ENCODE measurements around the gene CDC34. TPM values are rescaled to one million over a fixed set of nuclear protein-coding genes. Genes with fewer than 3 reads are reported as not detected.

The CDC34 gene
- total and polyA plus RNA-seq, 3 donors from 2014 or later = 149 to 249 (median 205) TPM

DNA sequence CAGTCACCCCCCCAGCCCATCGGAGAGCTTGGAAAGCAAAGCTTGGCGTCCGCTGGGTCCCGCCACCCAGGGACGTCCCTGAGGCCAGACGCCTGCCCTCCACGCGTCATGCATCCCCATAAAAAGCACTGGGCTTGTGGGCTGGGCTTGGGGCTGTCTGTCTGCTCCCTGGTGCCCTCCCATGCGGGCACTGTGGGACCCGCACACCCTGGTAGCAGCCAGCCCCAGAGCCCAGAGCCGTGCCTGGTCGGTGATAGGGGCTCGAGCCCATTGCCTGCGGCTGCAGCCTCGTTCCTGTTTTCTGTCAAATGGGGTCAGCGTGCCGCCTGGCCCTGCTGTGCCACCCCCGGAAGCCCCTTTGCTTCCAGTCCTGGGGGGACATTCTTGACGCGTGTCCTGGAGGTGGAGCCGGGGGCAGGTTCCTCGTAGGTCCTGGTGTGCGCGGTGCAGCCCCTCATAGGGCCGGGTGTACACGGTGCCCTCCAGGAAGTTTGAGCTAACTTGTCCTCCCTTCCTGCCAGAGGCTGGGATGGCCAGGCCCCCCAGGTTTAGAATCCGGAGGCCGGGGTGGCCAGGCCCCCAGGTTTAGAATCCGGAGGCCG is 8.0 kb downstream of the CDC34 start:
- Histone ChIP-seq H3K4me1 (no peaks in the 10 kb centered on the region), H3K27ac (no peak overlapping the region), H3K4me3 (no peak overlapping the region), H3K9me3 (no peaks in the 10 kb centered on the region), H3K36me3 (ENCODE audit: low read depth, missing control alignments) (no peaks in the 10 kb centered on the region), H3K27me3 (no peaks in the 10 kb centered on the region)
- no peak for DNase-seq
- 87 to 92% methylated on average over 12 to 30 of the region's 30 CpGs for whole genome bisulfite sequencing, 2 donors
- intact Hi-C loops (cut with DNase I; ENCODE audit: low total_unique reads) = no loop called here
- TF ChIP-seq POLR2A (IDR thresholded peaks at IDR 0.05) = no peak
- TF ChIP-seq, protein P1, sequence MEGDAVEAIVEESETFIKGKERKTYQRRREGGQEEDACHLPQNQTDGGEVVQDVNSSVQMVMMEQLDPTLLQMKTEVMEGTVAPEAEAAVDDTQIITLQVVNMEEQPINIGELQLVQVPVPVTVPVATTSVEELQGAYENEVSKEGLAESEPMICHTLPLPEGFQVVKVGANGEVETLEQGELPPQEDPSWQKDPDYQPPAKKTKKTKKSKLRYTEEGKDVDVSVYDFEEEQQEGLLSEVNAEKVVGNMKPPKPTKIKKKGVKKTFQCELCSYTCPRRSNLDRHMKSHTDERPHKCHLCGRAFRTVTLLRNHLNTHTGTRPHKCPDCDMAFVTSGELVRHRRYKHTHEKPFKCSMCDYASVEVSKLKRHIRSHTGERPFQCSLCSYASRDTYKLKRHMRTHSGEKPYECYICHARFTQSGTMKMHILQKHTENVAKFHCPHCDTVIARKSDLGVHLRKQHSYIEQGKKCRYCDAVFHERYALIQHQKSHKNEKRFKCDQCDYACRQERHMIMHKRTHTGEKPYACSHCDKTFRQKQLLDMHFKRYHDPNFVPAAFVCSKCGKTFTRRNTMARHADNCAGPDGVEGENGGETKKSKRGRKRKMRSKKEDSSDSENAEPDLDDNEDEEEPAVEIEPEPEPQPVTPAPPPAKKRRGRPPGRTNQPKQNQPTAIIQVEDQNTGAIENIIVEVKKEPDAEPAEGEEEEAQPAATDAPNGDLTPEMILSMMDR (IDR thresholded peaks at IDR 0.05) = no peak

DNA sequence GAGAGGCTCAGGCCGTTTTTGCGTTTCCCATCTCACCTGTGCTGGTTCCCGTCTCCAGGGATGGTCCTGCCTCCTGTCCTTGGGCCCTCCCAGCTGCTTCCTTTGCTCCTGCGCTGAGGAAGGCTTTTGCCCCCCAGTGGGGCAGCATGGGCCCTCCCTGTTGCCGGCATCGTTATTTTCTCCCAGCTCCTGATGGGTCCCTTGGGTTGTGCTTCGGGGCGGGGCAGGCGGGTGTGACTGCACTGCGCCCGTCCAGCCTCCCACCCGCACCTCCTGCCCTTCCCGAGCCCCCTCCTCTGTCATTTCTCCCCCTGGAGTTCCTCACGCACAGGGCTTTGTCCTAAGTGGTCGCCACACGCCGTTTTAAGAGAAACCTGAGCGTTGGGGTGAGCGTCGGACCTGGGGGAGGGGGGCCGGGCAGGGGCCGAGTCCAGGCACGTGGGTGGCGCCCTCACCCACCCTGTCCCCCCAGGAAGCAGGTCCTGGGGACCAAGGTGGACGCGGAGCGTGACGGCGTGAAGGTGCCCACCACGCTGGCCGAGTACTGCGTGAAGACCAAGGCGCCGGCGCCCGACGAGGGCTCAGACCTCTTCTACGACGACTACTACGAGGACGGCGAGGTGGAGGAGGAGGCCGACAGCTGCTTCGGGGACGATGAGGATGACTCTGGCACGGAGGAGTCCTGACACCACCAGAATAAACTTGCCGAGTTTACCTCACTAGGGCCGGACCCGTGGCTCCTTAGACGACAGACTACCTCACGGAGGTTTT is 9.5 kb downstream of the CDC34 start:
- Histone ChIP-seq H3K27me3 (no peaks in the 10 kb centered on the region), H3K27ac (no peak overlapping the region), H3K4me3 (no peak overlapping the region), H3K9me3 (no peaks in the 10 kb centered on the region), H3K36me3 (ENCODE audit: low read depth, missing control alignments) (no peaks in the 10 kb centered on the region), H3K4me1 (no peaks in the 10 kb centered on the region)
- no peak for DNase-seq
- 93 to 96% methylated on average over 41 to 51 of the region's 51 CpGs for WGBS, 2 donors
- intact Hi-C loops (cut with DNase I; ENCODE audit: low total_unique reads) = no loop called here
- TF ChIP-seq, protein P1 (IDR thresholded peaks at IDR 0.05) = no peak
- TF ChIP-seq POLR2A (IDR thresholded peaks at IDR 0.05) = no peak

DNA sequence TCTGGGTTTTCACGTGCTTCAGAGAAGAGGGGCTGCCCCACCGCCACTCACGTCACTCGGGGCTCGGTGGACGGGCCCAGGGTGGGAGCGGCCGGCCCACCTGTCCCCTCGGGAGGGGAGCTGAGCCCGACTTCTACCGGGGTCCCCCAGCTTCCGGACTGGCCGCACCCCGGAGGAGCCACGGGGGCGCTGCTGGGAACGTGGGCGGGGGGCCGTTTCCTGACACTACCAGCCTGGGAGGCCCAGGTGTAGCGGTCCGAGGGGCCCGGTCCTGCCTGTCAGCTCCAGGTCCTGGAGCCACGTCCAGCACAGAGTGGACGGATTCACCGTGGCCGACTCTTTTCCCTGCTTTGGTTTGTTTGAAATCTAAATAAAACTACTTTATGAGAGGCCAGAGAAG is 10.1 kb downstream of the CDC34 start:
- DNase-seq = no peak
- H3K36me3 ChIP-seq (ENCODE audit: low read depth, missing control alignments) = no peaks in the 10 kb centered on the region
- TF ChIP-seq, protein P1 (IDR thresholded peaks at IDR 0.05) = no peak
- no peak for TF ChIP-seq POLR2A (IDR thresholded peaks at IDR 0.05)
- H3K4me3 ChIP-seq = no peak overlapping the region
- intact Hi-C loops (cut with DNase I; ENCODE audit: low total_unique reads) = no loop called here
- no peaks in the 10 kb centered on the region for H3K9me3 ChIP-seq
- H3K27me3 ChIP-seq = no peaks in the 10 kb centered on the region
- no peaks in the 10 kb centered on the region for H3K4me1 ChIP-seq
- WGBS, 2 donors = 89 to 90% methylated on average over 25 to 26 of the region's 26 CpGs
- no peak overlapping the region for H3K27ac ChIP-seq

DNA sequence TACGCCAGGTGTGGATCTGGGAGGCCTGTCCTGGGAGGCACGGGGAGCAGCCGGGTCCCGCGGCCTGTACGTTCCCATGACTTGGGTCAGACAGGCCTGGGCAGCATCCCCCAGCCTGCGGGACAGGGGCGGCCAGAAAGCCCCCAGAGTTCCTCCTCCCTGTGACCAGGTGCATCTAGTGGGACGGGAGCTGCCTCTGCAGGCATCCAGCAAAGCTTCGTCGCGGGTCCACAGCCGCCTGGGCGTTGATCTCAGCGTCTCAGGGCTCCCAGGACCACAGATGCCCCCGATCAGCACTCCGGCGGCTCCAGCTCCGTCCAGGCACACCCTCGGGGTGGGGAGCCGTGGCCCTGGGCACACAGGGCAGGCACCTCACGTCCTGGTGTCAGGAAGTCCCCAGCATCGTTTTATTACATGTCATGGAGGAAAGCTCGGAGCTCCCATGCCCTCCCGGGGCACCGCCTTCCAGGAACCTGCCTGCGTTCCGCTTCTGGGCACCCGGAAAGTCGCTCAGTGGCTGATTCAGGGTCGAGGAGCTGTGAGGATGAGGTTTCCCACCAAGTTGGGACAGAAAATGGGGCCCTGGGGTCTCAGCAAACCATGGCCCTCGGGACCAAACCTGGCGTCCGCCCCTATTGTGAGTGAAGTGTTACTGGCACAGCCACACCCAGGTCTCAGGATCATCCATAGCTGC is 10.8 kb downstream of the CDC34 start:
- Histone ChIP-seq H3K9me3 (no peaks in the 10 kb centered on the region), H3K4me3 (no peak overlapping the region), H3K27ac (no peak overlapping the region), H3K36me3 (ENCODE audit: low read depth, missing control alignments) (no peaks in the 10 kb centered on the region), H3K27me3 (no peaks in the 10 kb centered on the region), H3K4me1 (no peaks in the 10 kb centered on the region)
- 89% methylated on average over 30 of the region's 34 CpGs; no CpG with 5 or more reads in 1 of the 2 donors for WGBS, 2 donors
- no peak for DNase-seq
- intact Hi-C loops (cut with DNase I; ENCODE audit: low total_unique reads) = no loop called here
- no peak for TF ChIP-seq POLR2A (IDR thresholded peaks at IDR 0.05)
- TF ChIP-seq, protein P1 (IDR thresholded peaks at IDR 0.05) = no peak
